Suppressor macrophage treated with lipopolysaccharide for 4 hours (primary cell): Measurements from ENCODE around the gene NOX3.
"Not testable (repeated sequence)": the region's sequence is repeated elsewhere in the genome, so short reads cannot be mapped to it uniquely, and the experiment has no call there.

Experiments used
- DNase-seq: peaks from one replicate; pipeline ENCODE4 v3.0.0-alpha.2; 2020

The NOX3 gene

GRCh38 chr6:155398221-155398620 lies 57.4 kb downstream of the NOX3 start:
- no peak for DNase-seq

GRCh38 chr6:155397172-155397705 lies 58.4 kb downstream of the NOX3 start:
- DNase-seq: no peak

GRCh38 chr6:155396605-155397004 lies 59.0 kb downstream of the NOX3 start:
- DNase-seq: no peak

GRCh38 chr6:155395339-155395738 lies 60.3 kb downstream of the NOX3 start:
- no peak for DNase-seq

GRCh38 chr6:155389130-155389529 lies 66.5 kb downstream of the NOX3 start:
- no peak for DNase-seq

- DNase-seq: no peak
Observed at GRCh38 chr6:155388591-155388990, 67.0 kb downstream of the NOX3 start.

- no peak for DNase-seq
Observed at GRCh38 chr6:155387481-155387880, 68.2 kb downstream of the NOX3 start.

GRCh38 chr6:155384321-155384952 lies 71.2 kb downstream of the NOX3 start:
- DNase-seq: no peak

- no peak for DNase-seq
Observed at GRCh38 chr6:155383913-155384312, 71.7 kb downstream of the NOX3 start.

GRCh38 chr6:155382338-155382685 lies 73.3 kb downstream of the NOX3 start:
- no peak for DNase-seq

GRCh38 chr6:155381673-155382337 lies 73.8 kb downstream of the NOX3 start:
- DNase-seq: peak; percentile 20

- DNase-seq: no peak
Observed at GRCh38 chr6:155380666-155381332, 74.8 kb downstream of the NOX3 start.

- DNase-seq: no peak
Observed at GRCh38 chr6:155378724-155379123, 76.9 kb downstream of the NOX3 start.

GRCh38 chr6:155378276-155378675 lies 77.4 kb downstream of the NOX3 start:
- no peak for DNase-seq

GRCh38 chr6:155377061-155377460 lies 78.6 kb downstream of the NOX3 start:
- no peak for DNase-seq

GRCh38 chr6:155375801-155376200 lies 79.8 kb downstream of the NOX3 start:
- no peak for DNase-seq

GRCh38 chr6:155374681-155375080 lies 81.0 kb downstream of the NOX3 start:
- no peak for DNase-seq

- no peak for DNase-seq
Observed at GRCh38 chr6:155373276-155373675, 82.4 kb downstream of the NOX3 start.

- DNase-seq: no peak
Observed at GRCh38 chr6:155372256-155372655, 83.4 kb downstream of the NOX3 start.

- no peak for DNase-seq
Observed at GRCh38 chr6:155371230-155371629, 84.4 kb downstream of the NOX3 start.

GRCh38 chr6:155366325-155366724 lies 89.3 kb downstream of the NOX3 start:
- no peak for DNase-seq

- no peak for DNase-seq
Observed at GRCh38 chr6:155364844-155365437, 90.7 kb downstream of the NOX3 start.

GRCh38 chr6:155364021-155364420 lies 91.6 kb downstream of the NOX3 start:
- not testable (repeated sequence) for DNase-seq
